Suprapubic skin (tissue), 4 donors: ENCODE data around the gene GBX2. TPM values are rescaled to one million over a fixed set of nuclear protein-coding genes. Genes with fewer than 3 reads are reported as not detected.

Experiments used
- DNase-seq, 2 donors: peaks; one replicate each; pipeline ENCODE4 v3.0.0-alpha.2; 2019; ENCODE audit warnings: low spot score in 2 of 2
- H3K27ac ChIP-seq: fragments of 200-600 bp; sonication (generic); one replicate; pipeline ENCODE4 v1.5.1; 2019
- H3K27me3 ChIP-seq: fragments of 200-600 bp; sonication (generic); one replicate; pipeline ENCODE4 v1.5.1; 2019
- H3K36me3 ChIP-seq: fragments of 200-600 bp; sonication (generic); one replicate; pipeline ENCODE4 v1.5.1; 2019
- H3K4me1 ChIP-seq: fragments of 200-600 bp; sonication (generic); one replicate; pipeline ENCODE4 v1.5.1; 2019
- H3K4me3 ChIP-seq: fragments of 200-600 bp; sonication (generic); one replicate; pipeline ENCODE4 v1.5.1; 2019; ENCODE audit warnings: mild to moderate bottlenecking
- H3K9me3 ChIP-seq: fragments of 200-600 bp; sonication (generic); one replicate; pipeline ENCODE4 v1.5.1; 2019
- CTCF ChIP-seq, 2 donors: fragments of 200-600 bp in 1 of 2; fragments of 450-650 bp in 1 of 2; sonication (generic) in 1 of 2; IDR thresholded peaks; one replicate each; pipeline ENCODE4 v1.5.1; 2016 to 2019; ENCODE audit warnings: antibody characterized with exemption in 2 of 2, mild to moderate bottlenecking in 1 of 2, moderate library complexity in 1 of 2
- EP300 ChIP-seq: sonication (generic); formaldehyde crosslinking; IDR thresholded peaks from one replicate; pipeline ENCODE4 v1.6.1; 2017; ENCODE audit warnings: antibody characterized with exemption
- POLR2A ChIP-seq, 2 donors: fragments of 450-650 bp; IDR thresholded peaks; one replicate each; pipeline ENCODE4 v1.6.1; 2017; ENCODE audit warnings: antibody characterized with exemption in 2 of 2, mild to moderate bottlenecking in 2 of 2, moderate library complexity in 2 of 2
- POLR2AphosphoS5 ChIP-seq, 3 donors: sonication (generic); formaldehyde crosslinking; IDR thresholded peaks; one replicate each; pipeline ENCODE4 v1.6.1; 2017; ENCODE audit warnings: antibody characterized with exemption in 3 of 3
- WGBS: methylation state at CpG from one replicate; pipeline ENCODE4 v1.1.5; 2018; 5-methylcytosine and 5-hydroxymethylcytosine counted together
- total RNA-seq, 4 donors: library from RNA; depleted of rRNA; stranded (reverse); fragments of >200 nt; gene quantifications; one replicate each; pipeline ENCODE4 v1.1.0, GENCODE V29; 2016

The GBX2 gene
- total RNA-seq, 4 donors from 2014 or later, result 0.60 TPM; not detected in 3

- no peak overlapping the region for H3K4me3 ChIP-seq
- 80% methylated on average over 2 of the region's 4 CpGs for WGBS
- no peak for DNase-seq
These were observed 38.3 kb downstream of the GBX2 start for GRCh38 chr2:236129935-236130334.

GRCh38 chr2:236128321-236128720, 39.9 kb downstream of the GBX2 start:
- no peaks in the 10 kb centered on the region for H3K9me3 ChIP-seq
- WGBS, result 94% methylated on average over 17 of the region's 17 CpGs
- H3K36me3 ChIP-seq, result peaks cover 36% of the 10 kb centered on the region
- no peaks in the 10 kb centered on the region for H3K27me3 ChIP-seq
- TF ChIP-seq CTCF (IDR thresholded peaks at IDR 0.05) (no peak), POLR2AphosphoS5 (IDR thresholded peaks at IDR 0.05) (no peak), EP300 (no peak), POLR2A (IDR thresholded peaks at IDR 0.05) (no peak)
- no peaks in the 10 kb centered on the region for H3K4me1 ChIP-seq
- no peak overlapping the region for H3K4me3 ChIP-seq
- no peak overlapping the region for H3K27ac ChIP-seq
- DNase-seq, result no peak

More at GRCh38 chr2:236129935-236130334, 38.3 kb downstream of the GBX2 start:
- Histone ChIP-seq H3K9me3 (no peaks in the 10 kb centered on the region), H3K27me3 (no peaks in the 10 kb centered on the region), H3K36me3 (peaks cover 19% of the 10 kb centered on the region), H3K4me1 (no peaks in the 10 kb centered on the region), H3K27ac (no peak overlapping the region)
- TF ChIP-seq POLR2AphosphoS5 (IDR thresholded peaks at IDR 0.05) (no peak), CTCF (IDR thresholded peaks at IDR 0.05) (no peak), POLR2A (IDR thresholded peaks at IDR 0.05) (no peak), EP300 (no peak)

- DNase-seq, result no peak
- no peak overlapping the region for H3K27ac ChIP-seq
- no peaks in the 10 kb centered on the region for H3K27me3 ChIP-seq
- no peaks in the 10 kb centered on the region for H3K9me3 ChIP-seq
- WGBS, result 83% methylated on average over 3 of the region's 11 CpGs
- H3K4me3 ChIP-seq, result no peak overlapping the region
- peaks cover 37% of the 10 kb centered on the region for H3K36me3 ChIP-seq
- TF ChIP-seq POLR2A (IDR thresholded peaks at IDR 0.05) (no peak), EP300 (no peak), POLR2AphosphoS5 (IDR thresholded peaks at IDR 0.05) (no peak), CTCF (IDR thresholded peaks at IDR 0.05) (no peak)
- H3K4me1 ChIP-seq, result no peaks in the 10 kb centered on the region
These were observed 41.2 kb downstream of the GBX2 start for GRCh38 chr2:236127010-236127409.

GRCh38 chr2:236125541-236125940, 42.6 kb downstream of the GBX2 start:
- H3K4me3 ChIP-seq, result no peak overlapping the region
- WGBS, result 93% methylated on average over 16 of the region's 16 CpGs
- peaks cover 42% of the 10 kb centered on the region for H3K36me3 ChIP-seq
- DNase-seq, result no peak
- no peak overlapping the region for H3K27ac ChIP-seq
- H3K27me3 ChIP-seq, result no peaks in the 10 kb centered on the region
- TF ChIP-seq POLR2A (IDR thresholded peaks at IDR 0.05), result no peak
- TF ChIP-seq CTCF (IDR thresholded peaks at IDR 0.05), result no peak
- no peak for TF ChIP-seq POLR2AphosphoS5 (IDR thresholded peaks at IDR 0.05)
- no peak for TF ChIP-seq EP300
- H3K4me1 ChIP-seq, result no peaks in the 10 kb centered on the region
- no peaks in the 10 kb centered on the region for H3K9me3 ChIP-seq

GRCh38 chr2:236124182-236124893, 43.8 kb downstream of the GBX2 start:
- no peaks in the 10 kb centered on the region for H3K4me1 ChIP-seq
- H3K4me3 ChIP-seq, result no peak overlapping the region
- no peak for TF ChIP-seq EP300
- no peak for TF ChIP-seq POLR2A (IDR thresholded peaks at IDR 0.05)
- no peak for TF ChIP-seq POLR2AphosphoS5 (IDR thresholded peaks at IDR 0.05)
- no peak for TF ChIP-seq CTCF (IDR thresholded peaks at IDR 0.05)
- no peaks in the 10 kb centered on the region for H3K27me3 ChIP-seq
- H3K27ac ChIP-seq, result no peak overlapping the region
- WGBS, result 97% methylated on average over 30 of the region's 30 CpGs
- H3K36me3 ChIP-seq, result peaks cover 42% of the 10 kb centered on the region
- no peak for DNase-seq
- H3K9me3 ChIP-seq, result no peaks in the 10 kb centered on the region
